Neural crest cell (in vitro differentiated cells): Measurements from ENCODE around the gene DPH2. TPM values are rescaled to one million over a fixed set of nuclear protein-coding genes. Genes with fewer than 3 reads are reported as not detected.

ENCODE experiments used
- DNase-seq: peaks from one replicate; pipeline ENCODE4 v3.0.0; 2021; ENCODE audit warnings: low read depth, mixed read lengths, low spot score
- H3K27ac Mint-ChIP-seq: one replicate; pipeline ENCODE4 v1.8.0; 2021; ENCODE audit warnings: mild to moderate bottlenecking, mixed read lengths; ENCODE audit not compliant: unreplicated experiment
- H3K27me3 Mint-ChIP-seq: 2 replicates; pipeline ENCODE4 v1.8.0; 2021; ENCODE audit warnings: low read depth, mild to moderate bottlenecking, mixed read lengths
- H3K36me3 Mint-ChIP-seq: 2 replicates; pipeline ENCODE4 v1.8.0; 2021; ENCODE audit warnings: low read depth, mild to moderate bottlenecking, mixed read lengths
- H3K4me1 Mint-ChIP-seq: 2 replicates; pipeline ENCODE4 v1.8.0; 2021; ENCODE audit warnings: mixed read lengths
- H3K4me3 Mint-ChIP-seq: one replicate; pipeline ENCODE4 v1.8.0; 2021; ENCODE audit warnings: mild to moderate bottlenecking, mixed read lengths
- H3K9me3 Mint-ChIP-seq: 2 replicates; pipeline ENCODE4 v1.8.0; 2021; ENCODE audit warnings: mixed read lengths
- total RNA-seq: library from RNA; stranded (reverse); gene quantifications from 2 replicates; pipeline ENCODE4 v1.2.1, GENCODE V29; 2021
- TF ChIP-seq, protein P1 (sequence below): fragments of 200-600 bp; sonication (generic); conservative IDR thresholded peaks from 2 replicates; pipeline ENCODE4 v1.5.0; 2021; ENCODE audit warnings: antibody characterized with exemption, mild to moderate bottlenecking

The DPH2 gene
- total RNA-seq, 1 donor from 2014 or later, result 34.4 TPM

DNA sequence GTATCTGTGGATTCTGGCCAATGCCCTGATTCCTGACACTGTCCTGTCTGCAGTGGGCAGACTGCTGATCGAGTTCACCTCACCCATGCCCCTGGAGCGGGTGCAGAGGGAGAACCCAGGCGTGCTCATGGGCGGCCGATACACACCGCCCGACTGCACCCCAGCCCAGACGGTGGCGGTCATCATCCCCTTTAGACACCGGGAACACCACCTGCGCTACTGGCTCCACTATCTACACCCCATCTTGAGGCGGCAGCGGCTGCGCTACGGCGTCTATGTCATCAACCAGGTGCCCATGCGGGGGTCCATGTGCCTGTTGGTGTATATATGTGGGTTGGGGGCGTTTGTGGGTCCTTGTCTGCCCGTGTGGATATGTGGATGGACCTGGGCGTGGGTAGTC, 11.8 kb downstream of the DPH2 start:
- no peak for DNase-seq
- no peak overlapping the region for H3K27ac Mint-ChIP-seq
- H3K4me3 Mint-ChIP-seq, result peak overlapping the region; percentile 70
- H3K36me3 Mint-ChIP-seq, result peaks cover 18% of the 10 kb centered on the region
- peaks cover 44% of the 10 kb centered on the region for H3K4me1 Mint-ChIP-seq
- TF ChIP-seq, protein P1, sequence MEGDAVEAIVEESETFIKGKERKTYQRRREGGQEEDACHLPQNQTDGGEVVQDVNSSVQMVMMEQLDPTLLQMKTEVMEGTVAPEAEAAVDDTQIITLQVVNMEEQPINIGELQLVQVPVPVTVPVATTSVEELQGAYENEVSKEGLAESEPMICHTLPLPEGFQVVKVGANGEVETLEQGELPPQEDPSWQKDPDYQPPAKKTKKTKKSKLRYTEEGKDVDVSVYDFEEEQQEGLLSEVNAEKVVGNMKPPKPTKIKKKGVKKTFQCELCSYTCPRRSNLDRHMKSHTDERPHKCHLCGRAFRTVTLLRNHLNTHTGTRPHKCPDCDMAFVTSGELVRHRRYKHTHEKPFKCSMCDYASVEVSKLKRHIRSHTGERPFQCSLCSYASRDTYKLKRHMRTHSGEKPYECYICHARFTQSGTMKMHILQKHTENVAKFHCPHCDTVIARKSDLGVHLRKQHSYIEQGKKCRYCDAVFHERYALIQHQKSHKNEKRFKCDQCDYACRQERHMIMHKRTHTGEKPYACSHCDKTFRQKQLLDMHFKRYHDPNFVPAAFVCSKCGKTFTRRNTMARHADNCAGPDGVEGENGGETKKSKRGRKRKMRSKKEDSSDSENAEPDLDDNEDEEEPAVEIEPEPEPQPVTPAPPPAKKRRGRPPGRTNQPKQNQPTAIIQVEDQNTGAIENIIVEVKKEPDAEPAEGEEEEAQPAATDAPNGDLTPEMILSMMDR, result no peak
- H3K9me3 Mint-ChIP-seq, result no peaks in the 10 kb centered on the region
- no peaks in the 10 kb centered on the region for H3K27me3 Mint-ChIP-seq

DNA sequence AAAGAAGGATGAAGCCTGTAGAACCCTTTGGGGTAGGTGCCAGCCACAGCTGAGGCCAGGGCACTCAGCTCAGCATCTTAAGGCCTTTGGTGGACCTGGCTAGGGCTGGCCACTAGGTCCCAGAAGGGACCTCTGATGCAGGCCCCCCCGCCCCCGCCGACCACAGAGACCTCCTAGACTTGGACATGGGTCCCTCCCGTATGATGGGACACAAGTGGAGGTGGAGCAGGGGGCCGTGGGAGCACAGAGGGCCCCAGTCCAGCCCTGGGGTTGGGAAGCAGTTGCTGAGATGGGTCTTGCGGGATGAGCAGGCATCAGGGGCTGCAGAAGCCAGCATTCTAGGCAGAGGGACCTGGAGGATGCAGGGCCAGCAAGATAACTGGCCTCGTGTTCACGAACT, 12.4 kb downstream of the DPH2 start:
- Mint-ChIP-seq H3K27ac (no peak overlapping the region), H3K36me3 (peaks cover 14% of the 10 kb centered on the region), H3K4me3 (peak overlapping the region; percentile 70), H3K4me1 (peaks cover 38% of the 10 kb centered on the region), H3K9me3 (no peaks in the 10 kb centered on the region), H3K27me3 (no peaks in the 10 kb centered on the region)
- no peak for DNase-seq
- TF ChIP-seq, protein P1, result no peak

DNA sequence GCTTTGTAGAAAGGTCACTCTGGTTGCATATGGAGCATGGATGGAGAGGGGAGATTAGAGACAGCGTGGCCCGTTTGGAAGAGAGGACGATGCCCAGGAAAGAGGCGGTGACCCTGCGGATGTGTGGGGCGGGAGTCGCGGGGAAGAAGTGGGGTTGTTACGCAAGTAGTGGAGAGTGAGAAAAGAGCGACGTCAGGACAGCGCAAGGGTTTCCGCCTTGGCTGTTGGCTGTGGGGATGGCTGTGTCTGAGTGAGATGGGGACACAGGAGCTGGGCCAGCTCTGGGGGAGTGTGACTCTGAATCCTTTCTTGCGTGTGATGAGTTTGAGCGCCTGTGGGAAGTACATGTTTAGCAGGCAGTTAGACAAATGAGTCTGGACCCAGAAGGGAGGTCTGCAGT, 13.0 kb downstream of the DPH2 start:
- H3K27me3 Mint-ChIP-seq, result no peaks in the 10 kb centered on the region
- H3K4me1 Mint-ChIP-seq, result peaks cover 32% of the 10 kb centered on the region
- no peak overlapping the region for H3K27ac Mint-ChIP-seq
- DNase-seq, result no peak
- H3K36me3 Mint-ChIP-seq, result peaks cover 11% of the 10 kb centered on the region
- TF ChIP-seq, protein P1, result no peak
- H3K9me3 Mint-ChIP-seq, result no peaks in the 10 kb centered on the region
- H3K4me3 Mint-ChIP-seq, result peak overlapping the region; percentile 2

DNA sequence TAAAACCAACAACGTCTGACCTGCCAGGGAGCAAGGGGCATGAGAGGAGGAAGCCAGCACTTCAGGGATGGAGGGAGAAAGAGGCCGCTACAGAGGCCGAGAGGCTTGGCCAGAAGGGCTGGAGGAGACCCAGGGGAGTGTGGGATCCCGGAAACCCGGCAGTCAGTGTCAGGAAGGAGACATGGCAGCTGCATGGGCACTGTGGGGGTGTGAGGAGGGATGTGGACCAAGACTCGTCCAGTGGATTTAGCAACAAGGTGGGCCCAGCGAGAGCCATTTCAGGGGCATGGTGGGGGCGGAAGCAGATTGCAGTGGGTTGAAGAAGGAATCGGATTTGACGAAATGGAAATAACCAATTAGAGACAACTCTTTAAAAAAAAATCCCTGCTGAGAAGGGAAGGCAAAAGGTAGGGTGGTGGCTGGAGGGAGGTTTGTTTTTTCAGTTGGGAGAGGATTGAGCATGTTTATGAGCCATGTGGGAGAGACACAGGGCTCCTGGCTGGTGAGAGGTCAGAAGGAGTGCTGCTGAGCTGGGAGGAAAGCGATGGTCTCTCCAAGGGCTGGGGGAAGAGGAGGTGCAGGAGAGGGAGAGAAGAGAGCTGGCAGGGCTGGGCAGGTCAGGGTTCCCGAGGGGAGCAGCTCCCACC, 13.6 kb downstream of the DPH2 start:
- DNase-seq, result no peak
- Mint-ChIP-seq H3K4me1 (peaks cover 26% of the 10 kb centered on the region), H3K4me3 (peak overlapping the region; percentile 28), H3K9me3 (no peaks in the 10 kb centered on the region), H3K27ac (no peak overlapping the region), H3K27me3 (no peaks in the 10 kb centered on the region), H3K36me3 (peaks cover 11% of the 10 kb centered on the region)
- TF ChIP-seq, protein P1, result no peak

DNA sequence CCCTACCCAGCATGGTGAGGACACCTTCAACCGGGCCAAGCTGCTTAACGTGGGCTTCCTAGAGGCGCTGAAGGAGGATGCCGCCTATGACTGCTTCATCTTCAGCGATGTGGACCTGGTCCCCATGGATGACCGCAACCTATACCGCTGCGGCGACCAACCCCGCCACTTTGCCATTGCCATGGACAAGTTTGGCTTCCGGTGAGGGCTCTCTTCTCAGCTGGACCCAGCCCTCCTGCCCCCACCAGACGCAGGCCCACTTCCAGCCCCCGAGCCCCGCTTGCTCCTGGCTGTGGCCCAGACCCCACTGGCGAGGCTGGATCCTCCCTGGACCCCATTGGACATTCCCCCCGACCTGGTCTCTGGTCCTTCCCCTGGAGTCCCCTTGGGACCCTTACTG, 15.0 kb downstream of the DPH2 start:
- H3K27ac Mint-ChIP-seq, result no peak overlapping the region
- TF ChIP-seq, protein P1, result no peak
- H3K4me1 Mint-ChIP-seq, result peaks cover 20% of the 10 kb centered on the region
- H3K27me3 Mint-ChIP-seq, result no peaks in the 10 kb centered on the region
- no peak overlapping the region for H3K4me3 Mint-ChIP-seq
- no peak for DNase-seq
- H3K9me3 Mint-ChIP-seq, result no peaks in the 10 kb centered on the region
- H3K36me3 Mint-ChIP-seq, result peaks cover 8% of the 10 kb centered on the region
